Endometrial microvascular endothelial cells (primary cell): Measurements from ENCODE around the gene TRABD2A. TPM values are rescaled to one million over a fixed set of nuclear protein-coding genes. Genes with fewer than 3 reads are reported as not detected.

Experiments
- in situ Hi-C: cut with HindIII; loops from 2 replicates; pipeline ENCODE4 v1.10.0; 2017; ENCODE audit warnings: low sequenced_read_pairs, low pct_unique_long_range_greater_than_20kb; ENCODE audit errors: inconsistent ontology term
- total RNA-seq: library from RNA; depleted of rRNA; stranded (reverse); fragments of >200 nt; gene quantifications from one replicate; pipeline ENCODE4 v1.2.3, GENCODE V29; 2015; ENCODE audit errors: inconsistent ontology term

Gene TRABD2A
- total RNA-seq, 1 donor from 2014 or later: 8.2 TPM

GRCh38 chr2:84833481-84834150 is 47.3 kb downstream of the TRABD2A start:
- in situ Hi-C loops: no loop called here

GRCh38 chr2:84832772-84833461 is 48.0 kb downstream of the TRABD2A start:
- in situ Hi-C loops: no loop called here

- in situ Hi-C loops: no loop called here
Measured at GRCh38 chr2:84830758-84831500, 50.0 kb downstream of the TRABD2A start.

- in situ Hi-C loops: no loop called here
Measured at GRCh38 chr2:84830095-84830494, 50.8 kb downstream of the TRABD2A start.

- in situ Hi-C loops: no loop called here
Measured at GRCh38 chr2:84829693-84830092, 51.2 kb downstream of the TRABD2A start.

GRCh38 chr2:84827978-84828575 is 52.8 kb downstream of the TRABD2A start:
- in situ Hi-C loops: no loop called here

- in situ Hi-C loops: no loop called here
Measured at GRCh38 chr2:84823788-84824187, 57.1 kb downstream of the TRABD2A start.

- in situ Hi-C loops: no loop called here
Measured at GRCh38 chr2:84823229-84823628, 57.7 kb downstream of the TRABD2A start.

GRCh38 chr2:84821806-84822205 is 59.1 kb downstream of the TRABD2A start:
- in situ Hi-C loops: no loop called here

- in situ Hi-C loops: no loop called here
Measured at GRCh38 chr2:84817239-84817655, 63.6 kb downstream of the TRABD2A start.

- in situ Hi-C loops: no loop called here
Measured at GRCh38 chr2:84816426-84817026, 64.4 kb downstream of the TRABD2A start.

GRCh38 chr2:84815146-84815545 is 65.7 kb downstream of the TRABD2A start:
- in situ Hi-C loops: no loop called here

GRCh38 chr2:84811839-84812431 is 68.9 kb downstream of the TRABD2A start:
- in situ Hi-C loops: no loop called here

- in situ Hi-C loops: no loop called here
Measured at GRCh38 chr2:84808279-84808678, 72.6 kb downstream of the TRABD2A start.

GRCh38 chr2:84807063-84807485 is 73.8 kb downstream of the TRABD2A start:
- in situ Hi-C loops: no loop called here

- in situ Hi-C loops: no loop called here
Measured at GRCh38 chr2:84805250-84805958, 75.5 kb downstream of the TRABD2A start.

- in situ Hi-C loops: no loop called here
Measured at GRCh38 chr2:84801811-84802210, 79.1 kb downstream of the TRABD2A start.

- in situ Hi-C loops: no loop called here
Measured at GRCh38 chr2:84800194-84800805, 80.6 kb downstream of the TRABD2A start.
